ENCODE results near the gene USP16.

Gene USP16

DNA sequence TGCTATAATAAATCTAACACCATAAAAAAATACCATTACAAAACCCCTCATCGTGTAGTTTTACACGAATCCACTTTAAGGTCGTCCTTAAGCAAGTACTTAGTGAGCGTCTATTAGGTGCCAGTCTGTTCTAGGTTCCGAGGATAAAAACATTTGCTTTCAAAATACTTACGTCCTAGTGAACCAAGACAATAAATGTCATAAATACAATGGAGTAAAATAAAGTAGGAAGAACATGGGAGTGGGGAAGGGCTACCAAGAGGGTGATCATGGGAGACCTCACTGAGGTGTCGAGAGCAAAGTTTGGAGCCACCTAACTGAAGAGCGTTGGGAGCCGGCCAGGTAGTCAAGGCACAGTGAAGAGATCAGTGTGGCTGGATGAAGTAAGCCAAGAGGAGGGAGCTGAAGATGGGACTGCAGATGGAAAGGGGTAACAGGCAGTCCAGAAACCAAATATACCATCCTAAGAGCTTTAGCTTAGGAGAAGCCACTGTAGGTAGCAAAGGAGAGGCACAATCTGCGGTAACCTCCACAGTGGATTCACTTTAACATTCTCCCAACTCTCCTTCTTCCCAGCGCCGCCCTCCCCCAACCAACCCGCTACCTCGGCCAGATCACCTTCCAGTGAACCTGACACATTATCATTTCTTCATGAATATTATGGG lies 32.5 kb upstream of the USP16 start:
- Mint-ChIP-seq H3K4me3 (peak overlapping the region; percentile 98), H3K27me3 (ENCODE audit: low read depth, poor library complexity) (no peaks in the 10 kb centered on the region), H3K36me3 (ENCODE audit: low read depth) (peaks cover 5% of the 10 kb centered on the region), H3K9me3 (no peaks in the 10 kb centered on the region), H3K4me1 (peaks cover 29% of the 10 kb centered on the region), H3K27ac (peak overlapping the region; percentile 98)
- TF ChIP-seq CTCF (IDR thresholded peaks at IDR 0.05), result no peak
- DNase-seq, result no peak

DNA sequence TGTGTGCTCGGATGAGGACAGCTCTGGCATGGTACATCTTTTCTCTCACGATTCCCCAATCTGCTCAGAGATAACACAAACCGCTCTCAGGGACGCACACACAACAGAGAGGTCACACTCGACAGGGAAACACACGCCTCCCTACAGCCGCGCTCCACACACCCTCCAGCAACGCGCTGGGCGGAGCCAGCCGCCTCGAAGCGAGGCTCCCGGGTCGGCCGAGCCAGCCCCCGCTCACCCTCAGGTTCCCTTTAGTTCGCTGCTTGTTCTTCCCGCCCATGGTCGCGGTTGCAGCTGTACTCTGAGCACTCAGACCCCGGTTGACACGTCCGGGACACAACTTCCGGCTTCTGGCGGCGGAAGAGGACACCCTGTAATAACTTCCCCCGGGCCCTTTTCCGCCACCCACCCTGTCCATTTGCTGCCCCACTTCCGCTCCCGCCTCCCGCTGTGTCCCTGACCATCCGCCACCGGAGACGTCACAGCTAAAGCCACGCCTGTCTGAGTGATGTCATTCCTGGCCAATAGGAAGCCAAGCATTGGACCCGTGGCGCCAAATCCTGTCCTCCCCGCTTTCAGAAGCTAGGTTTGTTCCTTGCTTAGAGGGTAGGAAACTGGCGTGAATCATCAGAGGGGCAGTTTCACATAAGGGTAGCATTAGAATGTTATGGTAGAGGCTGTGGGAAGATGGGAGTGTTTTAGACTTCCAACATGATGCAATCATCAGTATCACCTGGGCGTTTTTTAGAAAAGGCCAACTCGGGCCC lies 31.8 kb upstream of the USP16 start, which contains the start of gene LTN1:
TSS of gene LTN1 (minus strand) at position 352 of the 767 bp plus-strand sequence. CDS start at position 280, 72 bp downstream.
- H3K27ac Mint-ChIP-seq, result peak within 1 kb of the TSS; percentile 98
- no peak for TF ChIP-seq CTCF (IDR thresholded peaks at IDR 0.05)
- peaks cover 29% of the 10 kb centered on the region for H3K4me1 Mint-ChIP-seq
- peaks cover 2% of the 10 kb centered on the region for H3K27me3 Mint-ChIP-seq (ENCODE audit: low read depth, poor library complexity)
- H3K4me3 Mint-ChIP-seq, result peak within 1 kb of the TSS; percentile 98
- DNase-seq, result peak; percentile 97
- peaks cover 5% of the 10 kb centered on the region for H3K36me3 Mint-ChIP-seq (ENCODE audit: low read depth)
- no peaks in the 10 kb centered on the region for H3K9me3 Mint-ChIP-seq

GRCh38 chr21:28993293-28993629 lies 31.2 kb upstream of the USP16 start:
- Mint-ChIP-seq H3K9me3 (no peaks in the 10 kb centered on the region), H3K4me1 (peaks cover 29% of the 10 kb centered on the region), H3K4me3 (peak overlapping the region; percentile 98), H3K27me3 (ENCODE audit: low read depth, poor library complexity) (peaks cover 4% of the 10 kb centered on the region), H3K36me3 (ENCODE audit: low read depth) (peaks cover 5% of the 10 kb centered on the region), H3K27ac (peak overlapping the region; percentile 98)
- no peak for TF ChIP-seq CTCF (IDR thresholded peaks at IDR 0.05)
- no peak for DNase-seq

DNA sequence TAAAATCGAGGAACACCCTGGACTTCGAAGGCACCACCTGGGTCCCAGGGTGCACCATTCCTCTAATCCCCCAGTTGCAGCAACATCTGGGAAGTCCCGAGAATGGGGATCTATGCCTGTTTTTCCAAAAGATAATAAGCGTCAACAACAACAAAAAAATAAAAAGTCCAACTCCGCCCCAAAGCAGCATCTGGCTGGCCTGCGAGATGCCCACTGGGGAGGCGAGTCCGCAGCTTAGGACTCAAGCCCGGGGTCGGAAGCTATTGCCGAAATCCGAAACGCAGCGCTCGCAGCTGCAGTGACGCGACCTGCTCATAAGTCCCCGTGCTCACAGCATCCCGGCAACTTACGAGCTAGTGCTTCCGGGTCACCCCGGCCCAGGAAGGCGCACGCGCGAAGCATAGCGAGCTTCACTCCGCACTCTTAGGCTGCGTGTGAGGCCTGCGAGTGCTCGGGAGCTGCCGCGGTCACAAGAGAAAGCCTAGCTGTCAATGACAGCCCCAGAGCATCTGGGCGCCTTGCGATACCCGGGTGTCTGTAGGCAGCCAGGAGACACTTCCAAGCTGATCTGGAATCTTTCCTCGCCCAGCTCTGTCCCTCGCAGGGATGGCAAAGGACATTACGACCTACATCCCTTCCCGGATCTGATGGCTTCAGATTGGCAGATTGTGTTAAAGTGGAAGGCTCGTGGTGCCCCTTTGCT lies 21.9 kb upstream of the USP16 start:
- H3K4me1 Mint-ChIP-seq, result peaks cover 14% of the 10 kb centered on the region

GRCh38 chr21:29005696-29006095 lies 18.8 kb upstream of the USP16 start:
- Mint-ChIP-seq H3K4me1 (peaks cover 14% of the 10 kb centered on the region), H3K27ac (no peak overlapping the region), H3K36me3 (ENCODE audit: low read depth) (no peaks in the 10 kb centered on the region), H3K9me3 (no peaks in the 10 kb centered on the region), H3K4me3 (no peak overlapping the region), H3K27me3 (ENCODE audit: low read depth, poor library complexity) (peaks cover 18% of the 10 kb centered on the region)
- TF ChIP-seq CTCF (IDR thresholded peaks at IDR 0.05), result no peak
- no peak for DNase-seq

More for the DNA sequence above, 21.9 kb upstream of the USP16 start:
- H3K4me3 Mint-ChIP-seq, result peak overlapping the region; percentile 92
- DNase-seq, result peak; percentile 93
- H3K27me3 Mint-ChIP-seq (ENCODE audit: low read depth, poor library complexity), result peaks cover 19% of the 10 kb centered on the region
- peak overlapping the region; percentile 99 for H3K27ac Mint-ChIP-seq
- H3K36me3 Mint-ChIP-seq (ENCODE audit: low read depth), result no peaks in the 10 kb centered on the region
- H3K9me3 Mint-ChIP-seq, result no peaks in the 10 kb centered on the region
- TF ChIP-seq CTCF (IDR thresholded peaks at IDR 0.05), result no peak
